ENCODE results near the gene EIF4G1.

Gene EIF4G1

DNA sequence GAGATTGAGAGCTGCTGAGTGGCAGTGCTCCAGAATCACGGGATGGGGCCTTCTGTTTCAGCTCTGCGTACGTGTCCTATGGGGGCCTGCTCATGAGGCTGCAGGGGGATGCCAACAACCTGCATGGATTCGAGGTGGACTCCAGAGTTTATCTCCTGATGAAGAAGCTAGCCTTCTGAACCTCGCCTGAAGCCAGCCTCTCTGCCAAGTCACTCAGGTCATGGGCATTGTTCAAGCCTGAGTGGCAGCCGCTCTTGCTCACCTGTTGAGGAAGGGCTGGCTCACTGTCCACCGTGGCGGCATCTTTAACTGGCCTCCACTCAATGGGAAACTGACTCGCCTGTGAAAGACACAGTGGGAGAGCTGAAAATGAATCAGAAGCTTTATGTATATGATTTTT lies 53.7 kb downstream of the EIF4G1 start:
- no peak for DNase-seq

DNA sequence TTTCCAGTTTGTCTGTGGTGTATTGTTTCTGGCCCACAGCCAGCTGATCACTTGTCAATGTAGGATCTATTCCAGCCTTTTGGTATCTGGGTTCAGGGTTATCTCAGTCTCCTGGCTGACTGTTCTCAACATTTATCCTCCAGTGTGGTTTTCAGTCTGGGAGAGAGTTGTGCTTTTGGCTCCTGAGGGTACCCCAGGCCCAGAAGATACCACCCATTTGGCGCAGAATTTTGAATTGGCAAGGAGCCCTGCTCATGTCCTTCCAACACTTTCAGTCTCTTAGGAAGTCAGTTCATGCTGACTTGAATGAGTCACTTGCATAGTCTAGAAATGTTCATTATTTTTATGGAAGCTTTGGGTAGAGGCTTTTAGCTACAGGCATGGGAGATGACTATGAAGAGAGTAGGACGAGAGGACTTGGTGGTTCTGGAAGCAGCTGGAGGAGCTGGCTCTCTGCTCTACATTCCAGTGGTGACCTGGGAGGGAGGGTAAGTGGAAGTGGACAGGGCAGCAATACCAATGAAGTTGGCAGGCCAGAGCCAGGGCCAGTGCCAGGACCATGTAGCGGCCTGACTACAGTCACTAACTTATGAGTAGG lies 54.3 kb downstream of the EIF4G1 start:
- DNase-seq = peak; percentile 51

DNA sequence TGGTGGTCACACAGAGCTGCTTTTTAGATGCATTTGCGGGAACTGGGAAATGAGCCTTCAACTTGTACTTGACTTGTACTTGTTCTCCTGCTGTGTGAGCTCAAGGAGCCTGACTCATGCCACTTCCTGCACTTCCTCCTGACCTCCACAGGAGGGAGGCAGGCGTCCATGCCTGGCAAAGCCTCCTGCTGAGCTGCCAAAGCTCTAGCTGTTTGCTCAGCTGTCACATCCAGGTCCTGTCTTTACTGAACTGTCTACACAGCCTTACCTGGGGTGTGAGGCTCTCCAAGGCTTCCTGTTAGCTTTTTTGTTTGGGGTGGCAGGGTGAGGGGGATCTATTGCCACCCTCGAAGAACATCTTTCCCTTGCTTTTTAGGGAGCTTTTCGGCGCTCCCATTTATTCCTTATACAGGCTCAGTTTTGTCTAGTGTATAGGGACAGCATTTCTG lies 57.2 kb downstream of the EIF4G1 start:
- DNase-seq = peak; percentile 85

DNA sequence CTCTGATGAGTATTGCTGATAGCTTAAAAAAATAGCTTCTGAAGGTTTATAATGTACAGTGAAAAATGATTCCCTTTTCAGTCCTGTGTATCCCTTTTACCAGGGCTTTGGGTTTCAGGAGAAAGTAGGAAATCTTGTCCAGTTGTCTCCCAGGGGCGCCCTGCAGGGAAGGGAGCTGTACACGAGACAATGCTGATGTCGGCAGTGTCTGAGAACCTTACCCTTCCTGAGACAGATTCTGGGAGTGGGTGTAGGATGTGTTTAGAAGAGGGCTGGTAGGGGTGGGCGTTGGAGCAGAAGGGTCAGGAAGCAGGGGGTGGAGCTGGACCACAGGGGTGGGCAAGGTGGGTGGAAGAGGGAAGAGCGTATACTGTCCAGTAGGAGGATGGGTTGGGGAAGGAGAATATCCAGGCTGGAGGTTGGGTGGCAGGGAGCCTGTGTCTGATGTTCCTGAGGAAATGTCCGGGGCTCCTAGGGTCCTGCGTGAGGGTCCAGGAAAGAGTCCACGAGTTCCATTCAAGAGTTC lies 58.0 kb downstream of the EIF4G1 start:
- DNase-seq = no peak

DNA sequence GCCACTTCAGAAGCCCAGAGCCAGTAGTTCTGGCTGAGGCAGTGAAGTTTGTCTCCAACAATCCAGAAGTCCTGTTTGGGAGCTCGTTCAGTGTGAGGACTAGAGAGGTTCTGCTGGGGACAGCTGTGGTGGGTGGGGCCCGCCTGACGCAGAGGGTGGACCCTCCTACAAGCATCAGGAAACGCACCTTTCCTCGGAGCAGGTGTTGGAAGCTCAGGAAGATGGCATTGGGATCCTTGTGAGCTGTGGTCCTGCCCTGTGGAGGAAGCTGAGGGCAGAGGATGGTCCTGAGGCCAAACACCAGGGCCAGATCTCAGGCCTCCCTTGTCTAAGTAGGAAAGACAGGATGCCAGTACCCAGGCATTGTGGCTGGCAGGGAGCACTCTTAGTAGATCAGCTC lies 58.5 kb downstream of the EIF4G1 start:
- DNase-seq = no peak

DNA sequence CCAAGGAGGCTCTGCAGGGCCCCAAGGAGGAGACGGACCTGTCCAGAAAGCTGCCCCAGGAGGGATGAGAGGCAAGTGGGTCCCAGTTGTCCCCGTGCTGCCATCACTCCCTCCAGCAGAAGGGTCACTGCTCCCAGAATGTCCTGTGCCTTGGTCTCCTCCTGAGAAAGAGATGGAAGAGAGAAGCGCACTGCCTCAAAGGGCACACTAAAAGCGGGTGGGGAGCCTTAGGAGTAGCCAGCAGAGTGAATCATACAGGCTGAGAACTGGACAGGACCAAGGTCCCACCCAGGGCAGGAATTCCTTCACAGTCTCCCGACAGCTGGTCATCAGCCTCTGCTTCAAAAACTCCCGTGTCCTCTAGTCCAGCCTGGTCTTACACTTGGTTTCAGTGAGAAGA lies 59.0 kb downstream of the EIF4G1 start:
- peak; percentile 8 for DNase-seq

DNA sequence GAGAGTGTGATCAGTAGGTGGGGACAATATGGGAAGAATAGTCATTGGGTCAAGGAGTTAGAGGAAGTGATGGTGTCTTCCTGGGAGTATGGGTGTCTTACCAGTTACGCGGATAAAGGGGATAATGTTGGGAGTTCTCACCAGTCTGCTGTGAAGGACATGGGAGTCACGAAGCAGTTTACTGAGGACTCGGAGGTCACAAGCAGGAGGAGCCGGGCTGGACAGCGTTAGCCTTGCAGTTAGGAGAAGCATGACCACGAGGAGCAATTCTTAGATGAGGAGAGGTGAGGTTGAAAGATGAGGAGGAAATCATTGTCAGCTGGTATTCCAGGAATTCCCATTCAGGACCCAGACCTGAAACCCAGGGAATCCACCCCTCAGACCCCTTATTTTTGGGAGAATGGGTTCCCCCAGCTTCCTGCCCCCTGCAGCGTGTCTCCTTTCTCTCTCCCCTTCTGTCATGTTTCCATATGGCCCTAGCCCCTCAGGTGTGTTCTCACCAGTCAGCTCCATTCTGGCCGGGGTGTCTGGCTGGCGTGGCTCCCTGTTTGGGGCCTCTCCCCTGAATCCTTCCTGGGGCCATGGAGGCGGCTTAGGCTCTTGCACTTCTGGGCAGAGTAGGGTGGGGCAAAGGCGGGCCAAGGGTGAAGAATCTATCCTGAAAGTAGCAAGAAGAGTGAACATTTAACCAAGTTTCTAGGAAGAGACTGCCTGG lies 61.5 kb downstream of the EIF4G1 start:
- no peak for DNase-seq

DNA sequence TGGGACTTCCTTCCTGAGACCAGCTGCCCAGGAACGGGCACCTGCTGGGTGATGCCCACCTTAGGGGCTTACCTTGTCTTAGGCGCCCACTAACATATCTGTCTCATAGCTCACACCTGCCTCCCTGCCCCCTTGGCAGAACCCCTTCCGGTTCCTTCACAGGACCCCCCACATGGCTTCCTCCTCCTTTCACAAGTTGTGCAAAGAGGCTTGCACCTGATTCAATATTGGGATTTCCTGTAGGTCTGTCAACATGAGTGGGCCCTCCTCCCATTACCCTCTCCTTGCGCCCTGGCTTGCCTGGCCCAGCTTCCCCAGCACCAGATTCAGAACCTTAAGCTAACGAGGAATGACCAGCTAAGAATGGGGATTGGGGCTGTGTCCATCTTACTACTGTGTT lies 63.0 kb downstream of the EIF4G1 start:
- no peak for DNase-seq

DNA sequence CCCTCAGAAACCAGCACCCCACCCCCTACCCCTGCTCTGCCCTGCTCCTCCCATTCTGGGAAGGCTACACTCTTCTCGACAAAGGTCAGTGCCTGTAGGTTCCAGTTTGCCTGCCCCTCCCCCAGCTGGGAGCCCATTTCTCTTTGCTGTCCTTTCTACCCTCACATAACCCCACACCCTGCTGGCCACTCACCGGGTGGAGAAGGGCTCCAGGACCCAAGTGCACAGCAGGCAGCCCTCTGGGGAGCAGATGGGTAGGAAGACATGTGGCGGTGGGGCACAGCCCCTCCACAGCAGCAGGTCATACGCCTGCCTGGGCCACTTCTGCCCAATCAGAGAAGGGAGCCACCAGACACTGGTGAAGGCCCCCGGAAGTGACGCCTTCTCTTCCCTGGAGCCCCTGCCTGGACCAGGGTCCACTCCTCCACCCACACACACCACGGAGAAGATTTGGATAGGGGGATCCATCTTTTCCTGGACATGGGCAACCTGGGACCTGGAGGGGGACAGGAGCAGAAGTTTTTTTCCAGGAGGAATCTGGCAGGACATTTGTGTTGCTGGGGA lies 63.6 kb downstream of the EIF4G1 start, which contains the start of gene THPO:
TSS of gene THPO (minus strand) at position 326 of the 564 bp plus-strand sequence. CDS start 1,948 bp downstream, outside the sequence.
- no peak for DNase-seq

DNA sequence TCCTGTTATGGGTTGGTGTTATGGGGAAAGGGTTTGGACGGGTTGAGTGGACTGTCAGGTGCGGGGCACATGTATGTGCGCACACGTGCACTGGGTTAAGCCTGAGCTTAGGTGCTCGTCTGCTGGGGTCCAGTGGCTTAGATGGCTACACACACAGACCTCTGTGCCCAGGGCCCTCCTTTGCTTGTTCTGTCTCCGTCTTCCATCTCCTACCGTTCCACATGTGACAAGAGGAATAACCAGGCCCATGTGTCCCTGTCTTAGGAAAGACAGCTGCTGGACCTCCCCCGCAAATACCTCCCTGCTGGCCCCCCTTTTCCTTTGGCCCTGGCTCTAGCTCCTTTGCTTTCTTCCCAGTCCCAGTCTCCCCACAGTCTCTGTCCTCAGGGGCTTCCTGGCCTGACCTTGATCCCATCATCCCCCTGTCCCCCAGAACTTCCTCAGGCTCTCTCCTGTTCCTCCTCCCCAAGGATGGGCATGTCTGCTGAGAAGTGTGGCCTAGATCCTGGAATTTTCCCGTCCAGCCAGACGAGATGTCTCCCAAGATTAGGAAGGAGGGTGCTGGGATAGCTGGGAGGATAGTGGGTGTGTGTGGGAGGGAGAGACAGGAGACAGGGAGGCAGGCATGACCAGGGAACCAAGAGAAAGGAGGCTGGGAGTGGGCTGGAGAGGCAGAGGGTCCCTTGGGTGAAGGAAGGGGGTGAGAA lies 64.4 kb downstream of the EIF4G1 start:
- no peak for DNase-seq

DNA sequence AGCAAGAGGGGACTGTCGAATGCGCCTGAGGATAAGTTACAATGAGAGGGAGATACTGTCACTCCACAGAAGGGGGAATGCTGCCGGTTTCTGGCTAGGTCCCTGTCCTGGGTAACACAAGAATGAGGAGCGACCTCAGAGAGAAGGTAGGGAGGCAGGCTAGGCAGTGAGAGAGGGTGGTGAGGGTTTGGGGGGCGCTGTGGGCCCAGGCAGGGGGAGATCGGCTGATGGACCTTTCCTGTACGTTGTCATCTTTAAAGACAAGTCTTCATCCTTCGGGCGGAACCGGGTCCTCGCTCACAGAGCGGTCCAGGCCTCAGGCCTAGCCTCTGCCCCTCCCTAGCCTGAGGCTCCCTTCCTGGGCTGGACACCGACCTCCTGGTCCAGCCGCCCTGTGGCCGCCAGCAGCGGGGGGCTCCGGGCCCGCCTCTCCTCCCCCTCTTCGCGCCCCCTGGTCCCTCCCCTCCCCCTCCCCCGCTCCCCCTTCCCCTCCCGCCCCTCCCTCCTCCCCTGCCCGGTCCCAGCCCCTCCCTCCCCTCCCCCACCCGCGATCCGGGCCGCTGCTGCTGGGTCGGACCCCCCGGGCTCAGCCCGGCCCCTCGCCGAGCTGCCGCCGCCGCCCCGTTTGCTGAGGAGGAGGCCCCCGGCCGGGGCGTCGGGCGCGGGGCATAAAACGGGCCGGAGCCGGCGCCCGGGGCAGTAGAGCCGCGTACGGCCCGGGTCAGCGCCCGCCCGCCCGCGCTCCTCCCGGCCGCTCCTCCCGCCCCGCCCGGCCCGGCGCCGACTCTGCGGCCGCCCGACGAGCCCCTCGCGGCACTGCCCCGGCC lies 65.2 kb downstream of the EIF4G1 start, which contains the start of gene CHRD:
TSS of gene CHRD (plus strand) at position 697 of the 827 bp plus-strand sequence. CDS start 265 bp downstream, outside the sequence.
- DNase-seq = no peak

DNA sequence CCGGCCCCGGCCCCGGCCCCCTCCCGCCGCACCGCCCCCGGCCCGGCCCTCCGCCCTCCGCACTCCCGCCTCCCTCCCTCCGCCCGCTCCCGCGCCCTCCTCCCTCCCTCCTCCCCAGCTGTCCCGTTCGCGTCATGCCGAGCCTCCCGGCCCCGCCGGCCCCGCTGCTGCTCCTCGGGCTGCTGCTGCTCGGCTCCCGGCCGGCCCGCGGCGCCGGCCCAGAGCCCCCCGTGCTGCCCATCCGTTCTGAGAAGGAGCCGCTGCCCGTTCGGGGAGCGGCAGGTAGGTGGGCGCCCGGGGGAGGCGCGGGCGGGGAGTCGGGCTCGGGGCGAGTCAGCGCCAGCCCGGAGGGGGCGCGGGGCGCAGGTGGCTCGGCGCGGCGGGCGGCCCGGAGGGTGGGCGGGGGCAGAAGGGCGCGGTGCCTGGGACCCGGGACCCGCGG lies 65.8 kb downstream of the EIF4G1 start:
- DNase-seq = peak; percentile 46

DNA sequence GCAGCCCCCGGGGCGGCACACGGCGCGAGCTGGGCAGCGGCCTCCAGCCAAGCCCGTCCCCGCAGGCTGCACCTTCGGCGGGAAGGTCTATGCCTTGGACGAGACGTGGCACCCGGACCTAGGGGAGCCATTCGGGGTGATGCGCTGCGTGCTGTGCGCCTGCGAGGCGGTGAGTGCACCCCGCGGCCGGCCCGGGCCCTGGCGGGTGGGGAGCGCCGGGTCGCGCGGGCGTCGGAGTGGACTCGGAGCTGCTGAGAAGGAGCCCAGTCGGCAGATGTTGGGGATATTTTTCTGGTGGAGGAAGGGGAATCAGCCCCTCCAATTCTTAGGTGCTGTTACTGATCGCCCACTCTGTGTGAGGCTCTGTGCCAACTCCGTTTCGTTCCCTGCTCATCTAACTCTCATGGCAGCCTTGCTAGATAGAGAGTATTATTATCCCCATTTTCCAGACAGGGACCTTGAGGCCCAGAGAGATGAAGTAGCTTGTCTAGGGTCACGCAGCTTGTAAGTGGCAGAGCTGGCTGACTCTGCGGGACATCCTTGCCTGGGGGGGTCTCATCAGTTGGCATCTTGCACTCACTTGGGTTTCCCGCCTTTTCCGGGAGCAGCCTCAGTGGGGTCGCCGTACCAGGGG lies 66.3 kb downstream of the EIF4G1 start:
- DNase-seq = no peak

DNA sequence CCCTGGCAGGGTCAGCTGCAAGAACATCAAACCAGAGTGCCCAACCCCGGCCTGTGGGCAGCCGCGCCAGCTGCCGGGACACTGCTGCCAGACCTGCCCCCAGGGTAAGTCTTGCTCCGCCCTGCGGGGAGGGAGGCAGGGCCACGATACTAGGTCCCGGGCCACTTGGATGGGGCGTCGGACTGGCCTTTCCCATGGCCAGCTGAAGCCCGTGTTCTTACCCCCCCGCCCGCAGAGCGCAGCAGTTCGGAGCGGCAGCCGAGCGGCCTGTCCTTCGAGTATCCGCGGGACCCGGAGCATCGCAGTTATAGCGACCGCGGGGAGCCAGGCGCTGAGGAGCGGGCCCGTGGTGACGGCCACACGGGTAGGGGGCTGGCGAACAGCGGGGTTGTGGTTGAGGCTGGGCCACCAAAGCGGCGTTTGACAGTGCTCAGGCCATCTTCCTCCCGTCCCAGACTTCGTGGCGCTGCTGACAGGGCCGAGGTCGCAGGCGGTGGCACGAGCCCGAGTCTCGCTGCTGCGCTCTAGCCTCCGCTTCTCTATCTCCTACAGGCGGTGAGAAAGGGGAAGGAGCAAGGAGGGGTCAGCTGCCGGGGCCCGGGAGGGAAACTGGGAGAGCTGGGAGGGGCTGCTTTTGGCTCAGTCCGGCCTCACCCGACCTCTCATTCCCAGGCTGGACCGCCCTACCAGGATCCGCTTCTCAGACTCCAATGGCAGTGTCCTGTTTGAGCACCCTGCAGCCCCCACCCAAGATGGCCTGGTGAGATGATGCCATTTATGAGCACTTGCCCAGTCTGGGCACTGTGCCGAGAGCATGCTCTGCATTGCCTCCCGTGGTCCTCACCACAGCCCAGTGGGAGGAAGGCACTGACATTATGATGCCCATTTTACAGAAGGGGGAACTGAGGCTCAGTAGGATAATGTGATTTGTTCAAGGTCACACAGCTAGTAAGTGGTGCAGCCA lies 67.1 kb downstream of the EIF4G1 start:
- DNase-seq = no peak

DNA sequence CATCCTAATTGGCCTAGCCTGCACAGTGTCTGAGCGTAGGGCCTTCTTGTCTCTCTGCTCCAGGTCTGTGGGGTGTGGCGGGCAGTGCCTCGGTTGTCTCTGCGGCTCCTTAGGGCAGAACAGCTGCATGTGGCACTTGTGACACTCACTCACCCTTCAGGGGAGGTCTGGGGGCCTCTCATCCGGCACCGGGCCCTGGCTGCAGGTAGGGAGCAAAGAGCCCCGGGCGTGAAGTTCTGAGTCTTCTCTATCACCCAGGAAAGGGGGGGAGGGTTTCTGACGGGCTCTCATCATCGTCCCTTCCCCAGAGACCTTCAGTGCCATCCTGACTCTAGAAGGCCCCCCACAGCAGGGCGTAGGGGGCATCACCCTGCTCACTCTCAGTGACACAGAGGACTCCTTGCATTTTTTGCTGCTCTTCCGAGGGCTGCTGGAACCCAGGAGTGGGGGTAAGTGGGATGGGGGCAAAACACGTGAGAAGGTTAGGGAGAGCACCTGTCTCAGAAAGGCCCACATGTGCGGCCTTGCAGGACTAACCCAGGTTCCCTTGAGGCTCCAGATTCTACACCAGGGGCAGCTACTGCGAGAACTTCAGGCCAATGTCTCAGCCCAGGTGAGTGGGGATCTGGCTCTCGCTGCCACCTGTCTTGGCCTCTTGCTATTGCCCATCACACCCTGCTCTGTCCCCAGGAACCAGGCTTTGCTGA lies 68.1 kb downstream of the EIF4G1 start:
- DNase-seq = no peak

DNA sequence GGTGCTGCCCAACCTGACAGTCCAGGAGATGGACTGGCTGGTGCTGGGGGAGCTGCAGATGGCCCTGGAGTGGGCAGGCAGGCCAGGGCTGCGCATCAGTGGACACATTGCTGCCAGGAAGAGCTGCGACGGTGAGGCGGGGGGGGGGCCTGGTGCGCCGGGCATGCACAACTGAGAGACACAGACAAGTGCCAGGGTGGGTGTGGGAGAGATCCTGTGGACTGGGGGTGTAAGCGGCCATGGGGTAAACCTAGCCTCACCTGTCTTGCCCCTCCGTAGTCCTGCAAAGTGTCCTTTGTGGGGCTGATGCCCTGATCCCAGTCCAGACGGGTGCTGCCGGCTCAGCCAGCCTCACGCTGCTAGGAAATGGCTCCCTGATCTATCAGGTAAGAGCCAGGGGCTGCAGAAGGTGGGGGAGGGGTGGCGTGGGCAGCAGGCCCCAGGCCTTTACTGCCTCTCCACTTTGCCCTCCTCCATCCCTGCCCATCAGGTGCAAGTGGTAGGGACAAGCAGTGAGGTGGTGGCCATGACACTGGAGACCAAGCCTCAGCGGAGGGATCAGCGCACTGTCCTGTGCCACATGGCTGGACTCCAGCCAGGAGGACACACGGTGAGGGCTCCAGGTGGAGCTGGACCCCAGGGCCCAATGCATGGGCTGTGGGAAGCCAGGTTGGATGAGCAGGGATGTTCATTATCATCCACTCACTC lies 68.8 kb downstream of the EIF4G1 start:
- DNase-seq = no peak

DNA sequence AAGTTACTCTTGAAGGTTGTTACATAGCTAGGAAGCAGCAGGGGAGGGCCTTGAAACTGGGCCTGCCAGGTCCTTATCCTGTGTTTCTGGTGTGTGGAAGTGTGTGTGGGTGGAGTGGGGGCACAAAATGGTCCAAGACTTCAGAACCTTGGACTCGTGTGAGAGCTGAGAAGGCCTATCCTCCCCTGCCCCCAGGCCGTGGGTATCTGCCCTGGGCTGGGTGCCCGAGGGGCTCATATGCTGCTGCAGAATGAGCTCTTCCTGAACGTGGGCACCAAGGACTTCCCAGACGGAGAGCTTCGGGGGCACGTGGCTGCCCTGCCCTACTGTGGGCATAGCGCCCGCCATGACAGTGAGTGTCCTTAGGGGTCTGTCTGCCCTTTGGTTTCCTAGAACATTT lies 69.9 kb downstream of the EIF4G1 start:
- no peak for DNase-seq
